Measurements from ENCODE around the gene TACC2.

TACC2 gene

DNA sequence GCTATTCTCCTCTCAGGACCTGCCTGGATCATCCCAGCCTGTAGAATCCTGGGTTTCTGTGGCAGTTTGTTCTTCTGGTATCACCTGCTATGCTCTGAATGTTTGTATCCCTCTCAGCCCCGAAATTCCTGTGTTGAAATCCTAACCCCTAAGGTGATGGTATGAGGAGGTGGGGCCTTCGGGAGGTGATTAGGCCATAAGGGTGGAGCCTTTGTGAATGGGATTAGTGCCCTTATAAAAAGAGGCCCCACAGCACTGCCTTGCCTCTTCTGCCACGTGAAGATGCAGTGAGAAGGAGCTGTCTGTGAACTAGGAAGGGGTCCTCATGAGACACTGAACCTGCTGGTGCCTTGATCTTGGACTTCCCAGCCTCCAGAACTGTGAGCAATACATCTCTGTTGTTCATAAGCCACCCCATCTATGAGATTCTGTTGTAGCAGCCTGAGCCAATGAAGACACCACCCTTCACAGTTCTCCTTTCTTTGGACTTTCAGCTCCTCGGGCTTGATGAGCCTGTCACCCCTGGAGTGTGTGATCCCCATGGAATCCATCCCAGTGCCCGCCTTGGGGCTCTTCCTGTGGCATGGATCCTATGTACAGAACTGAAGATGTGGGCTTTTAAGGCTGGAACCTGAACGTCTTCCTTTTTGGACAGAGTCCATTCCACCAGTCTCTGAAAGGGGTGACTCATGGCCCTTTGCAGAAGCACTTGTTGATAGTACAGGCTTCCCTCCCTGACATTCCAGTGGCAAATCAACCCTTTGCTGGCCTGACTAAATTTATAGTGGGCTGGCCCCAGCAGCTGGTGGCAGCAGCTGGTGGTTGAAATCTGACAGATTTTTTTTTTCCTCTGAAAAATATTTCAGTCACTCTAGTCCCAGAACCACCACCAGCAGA, 138.0 kb downstream of the TACC2 start:
- no peaks in the 10 kb centered on the region for H3K9me3 ChIP-seq (replicated peaks in 1 of 11)
- no peak overlapping the region for H3K9ac ChIP-seq
- peaks cover 0 to 29% (median 21%) of the 10 kb centered on the region in 10 experiments; a peak in 15 of 20 replicates for H3K4me1 ChIP-seq
- H3K4me3 ChIP-seq = no peak overlapping the region
- no peak overlapping the region for H3K27ac ChIP-seq
- no peaks in the 10 kb centered on the region for H3K36me3 ChIP-seq
- H3K27me3 ChIP-seq = no peaks in the 10 kb centered on the region
- H4K20me1 ChIP-seq = no peaks in the 10 kb centered on the region
- no peak for TF ChIP-seq Cebpa-rat (IDR thresholded peaks at IDR 0.05)
- H3K4me2 ChIP-seq = no peak overlapping the region

- no peaks in the 10 kb centered on the region for H3K27me3 ChIP-seq
- no peak overlapping the region for H3K4me3 ChIP-seq
- no peaks in the 10 kb centered on the region for H3K36me3 ChIP-seq
- H3K27ac ChIP-seq = no peak overlapping the region
- no peaks in the 10 kb centered on the region for H3K9me3 ChIP-seq (replicated peaks in 1 of 11)
- H3K4me2 ChIP-seq = no peak overlapping the region
- H4K20me1 ChIP-seq = no peaks in the 10 kb centered on the region
- peaks cover 5 to 32% (median 26%) of the 10 kb centered on the region in 10 experiments for H3K4me1 ChIP-seq
- no peak for TF ChIP-seq Cebpa-rat (IDR thresholded peaks at IDR 0.05)
- H3K9ac ChIP-seq = no peak overlapping the region
Measured at GRCh38 chr10:122127943-122128342, 139.0 kb downstream of the TACC2 start.

GRCh38 chr10:122128357-122128756, 139.4 kb downstream of the TACC2 start:
- TF ChIP-seq Cebpa-rat (IDR thresholded peaks at IDR 0.05) = no peak
- H3K9me3 ChIP-seq (replicated peaks in 1 of 11) = no peaks in the 10 kb centered on the region
- no peaks in the 10 kb centered on the region for H3K27me3 ChIP-seq
- H3K4me1 ChIP-seq = peaks cover 9 to 35% (median 30%) of the 10 kb centered on the region in 10 experiments
- no peaks in the 10 kb centered on the region for H4K20me1 ChIP-seq
- no peak overlapping the region for H3K4me2 ChIP-seq
- no peaks in the 10 kb centered on the region for H3K36me3 ChIP-seq
- H3K9ac ChIP-seq = no peak overlapping the region
- no peak overlapping the region for H3K4me3 ChIP-seq
- H3K27ac ChIP-seq = no peak overlapping the region

DNA sequence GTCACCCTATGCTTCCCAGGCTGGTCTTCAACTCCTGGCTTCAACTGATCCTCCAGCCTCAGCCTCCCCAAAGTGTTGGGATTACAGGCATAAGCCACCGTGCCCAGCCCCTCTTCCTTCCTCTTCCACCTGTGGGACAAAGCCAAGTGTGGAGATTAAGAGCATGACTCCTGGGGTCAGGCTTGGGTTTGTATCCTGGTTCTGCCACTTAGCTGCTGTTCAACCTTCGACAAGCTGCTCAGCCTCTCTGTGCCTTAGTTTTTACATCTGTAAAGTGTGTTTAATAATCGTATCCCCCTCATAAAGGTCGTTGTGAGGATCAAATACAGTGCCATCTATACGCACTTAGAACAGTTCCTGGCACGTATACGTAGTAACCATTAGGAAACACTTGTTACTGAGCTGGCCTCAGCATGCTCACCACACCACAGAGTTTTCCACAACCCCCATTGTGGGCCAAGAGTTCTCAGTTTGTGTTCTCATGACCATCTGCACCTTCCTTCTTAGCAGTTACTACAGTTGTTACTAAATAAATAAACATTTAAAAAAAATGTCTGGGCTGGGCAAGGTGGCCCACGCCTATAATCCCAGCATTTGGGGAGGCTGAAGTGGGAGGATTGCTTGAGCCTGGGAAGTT, 141.6 kb downstream of the TACC2 start:
- TF ChIP-seq Cebpa-rat (IDR thresholded peaks at IDR 0.05) = no peak
- peak overlapping the region in 8 of 11 experiments; percentile 1 to 81 (median 54); a peak in 11 of 22 replicates for H3K4me2 ChIP-seq
- no peaks in the 10 kb centered on the region for H3K27me3 ChIP-seq
- H3K9me3 ChIP-seq (replicated peaks in 1 of 11) = no peaks in the 10 kb centered on the region
- no peaks in the 10 kb centered on the region for H4K20me1 ChIP-seq
- H3K4me3 ChIP-seq = no peak overlapping the region
- no peak overlapping the region for H3K9ac ChIP-seq
- H3K36me3 ChIP-seq = no peaks in the 10 kb centered on the region
- peaks cover 13 to 54% (median 49%) of the 10 kb centered on the region in 10 experiments for H3K4me1 ChIP-seq
- peak overlapping the region in 1 of 11 experiments; percentile 10; a peak in 1 of 22 replicates for H3K27ac ChIP-seq

DNA sequence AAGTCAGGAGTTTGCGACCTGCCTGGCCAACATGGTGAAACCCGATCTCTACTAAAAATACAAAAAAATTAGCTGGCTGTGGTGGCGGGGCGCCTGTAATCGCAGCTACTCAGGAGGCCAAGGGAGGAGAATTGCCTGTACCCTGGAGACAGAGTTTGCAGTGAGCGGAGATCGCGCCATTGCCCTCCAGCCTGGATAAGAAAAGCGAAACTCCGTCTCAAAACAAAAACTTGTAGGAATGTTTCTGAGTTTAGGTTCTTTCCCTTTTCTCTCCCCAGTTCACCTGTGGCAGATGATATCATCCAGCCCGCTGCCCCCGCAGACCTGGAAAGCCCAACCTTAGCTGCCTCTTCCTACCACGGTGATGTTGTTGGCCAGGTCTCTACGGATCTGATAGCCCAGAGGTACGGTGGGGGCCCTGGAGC, 143.4 kb downstream of the TACC2 start:
- H3K9ac ChIP-seq = peak overlapping the region in 4 of 11 experiments; percentile 34 to 57 (median 48); a peak in 2 of 22 replicates
- H3K36me3 ChIP-seq = no peaks in the 10 kb centered on the region
- no peak for TF ChIP-seq Cebpa-rat (IDR thresholded peaks at IDR 0.05)
- H3K4me2 ChIP-seq = peak overlapping the region in 9 of 11 experiments; percentile 52 to 83 (median 65); a peak in 17 of 22 replicates
- no peaks in the 10 kb centered on the region for H3K27me3 ChIP-seq
- no peaks in the 10 kb centered on the region for H3K9me3 ChIP-seq (replicated peaks in 1 of 11)
- no peak overlapping the region for H3K4me3 ChIP-seq
- no peaks in the 10 kb centered on the region for H4K20me1 ChIP-seq
- H3K27ac ChIP-seq = peak overlapping the region in 5 of 11 experiments; percentile 44 to 66 (median 59); a peak in 8 of 22 replicates
- peaks cover 13 to 57% (median 49%) of the 10 kb centered on the region in 10 experiments for H3K4me1 ChIP-seq

DNA sequence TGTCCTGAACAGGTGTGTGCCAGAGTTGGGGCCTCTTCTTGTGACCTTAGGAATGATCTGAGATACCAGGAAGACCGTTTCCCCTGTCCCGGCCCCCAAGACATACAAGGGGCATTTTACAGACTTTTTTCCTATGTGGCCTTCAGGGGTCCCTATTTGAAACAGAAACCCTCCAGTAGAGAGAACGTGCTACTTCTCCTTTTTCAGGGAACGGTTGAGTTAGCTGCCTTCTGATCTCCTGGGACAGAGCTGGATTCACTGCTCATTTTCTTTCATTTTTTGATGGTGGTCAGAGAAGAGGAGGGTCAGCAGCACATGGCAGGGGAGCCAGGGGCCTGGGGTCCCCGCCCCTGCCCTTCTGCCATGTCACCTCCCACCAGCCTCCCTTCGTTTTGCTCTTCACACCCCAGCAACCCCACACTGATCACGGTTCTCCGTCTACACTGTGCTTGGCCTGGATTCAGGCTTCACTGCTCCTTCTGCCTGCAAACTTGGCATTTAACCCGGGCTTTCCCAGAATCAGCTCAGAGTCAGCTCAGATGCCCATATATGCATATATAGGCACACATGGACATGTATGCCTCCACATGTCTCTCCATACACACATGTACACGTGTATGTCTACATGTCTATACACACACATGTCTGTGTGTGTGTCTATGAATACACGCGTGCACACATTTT, 144.1 kb downstream of the TACC2 start:
- no peaks in the 10 kb centered on the region for H3K9me3 ChIP-seq (replicated peaks in 1 of 11)
- peak overlapping the region in 8 of 11 experiments; percentile 44 to 66 (median 56); a peak in 16 of 22 replicates for H3K27ac ChIP-seq
- H3K4me3 ChIP-seq = peak overlapping the region in 2 of 10 experiments; percentile 32 to 43; a peak in 1 of 20 replicates
- H3K36me3 ChIP-seq = no peaks in the 10 kb centered on the region
- H3K4me2 ChIP-seq = peak overlapping the region; percentile 52 to 83 (median 66)
- no peaks in the 10 kb centered on the region; a peak in 1 of 22 replicates for H4K20me1 ChIP-seq
- H3K27me3 ChIP-seq = no peaks in the 10 kb centered on the region
- peak overlapping the region in 8 of 11 experiments; percentile 23 to 65 (median 54); a peak in 16 of 22 replicates for H3K9ac ChIP-seq
- no peak for TF ChIP-seq Cebpa-rat (IDR thresholded peaks at IDR 0.05)
- peaks cover 13 to 57% (median 49%) of the 10 kb centered on the region in 10 experiments for H3K4me1 ChIP-seq

- no peak overlapping the region for H3K9ac ChIP-seq
- no peaks in the 10 kb centered on the region for H3K36me3 ChIP-seq
- no peaks in the 10 kb centered on the region for H3K9me3 ChIP-seq (replicated peaks in 1 of 11)
- H3K27me3 ChIP-seq = no peaks in the 10 kb centered on the region
- peak overlapping the region in 5 of 11 experiments; percentile 2 to 81 (median 57); a peak in 6 of 22 replicates for H3K4me2 ChIP-seq
- peaks cover 13 to 57% (median 53%) of the 10 kb centered on the region in 10 experiments for H3K4me1 ChIP-seq
- H4K20me1 ChIP-seq = no peaks in the 10 kb centered on the region; a peak in 1 of 22 replicates
- H3K27ac ChIP-seq = peak overlapping the region in 1 of 11 experiments; percentile 15; a peak in 1 of 22 replicates
- H3K4me3 ChIP-seq = no peak overlapping the region
- no peak for TF ChIP-seq Cebpa-rat (IDR thresholded peaks at IDR 0.05)
Measured at GRCh38 chr10:122135251-122136025, 146.5 kb downstream of the TACC2 start.

All from BLaER1 treated with 17β-estradiol and CSF1 and Interleukin-3, amounts not matched to agents 10 nM and 100 nM (cell line).